GM21786 (cell line): ENCODE results near the gene ZNF628.

Experiments used
- ATAC-seq: cut with Tn5 transposase; IDR thresholded peaks from one replicate; pipeline ENCODE4 v1.9.1; 2021; ENCODE audit not compliant: unreplicated experiment

The ZNF628 gene

GRCh38 chr19:55449469-55449868, 26.9 kb upstream of the ZNF628 start:
- no peak for ATAC-seq

DNA sequence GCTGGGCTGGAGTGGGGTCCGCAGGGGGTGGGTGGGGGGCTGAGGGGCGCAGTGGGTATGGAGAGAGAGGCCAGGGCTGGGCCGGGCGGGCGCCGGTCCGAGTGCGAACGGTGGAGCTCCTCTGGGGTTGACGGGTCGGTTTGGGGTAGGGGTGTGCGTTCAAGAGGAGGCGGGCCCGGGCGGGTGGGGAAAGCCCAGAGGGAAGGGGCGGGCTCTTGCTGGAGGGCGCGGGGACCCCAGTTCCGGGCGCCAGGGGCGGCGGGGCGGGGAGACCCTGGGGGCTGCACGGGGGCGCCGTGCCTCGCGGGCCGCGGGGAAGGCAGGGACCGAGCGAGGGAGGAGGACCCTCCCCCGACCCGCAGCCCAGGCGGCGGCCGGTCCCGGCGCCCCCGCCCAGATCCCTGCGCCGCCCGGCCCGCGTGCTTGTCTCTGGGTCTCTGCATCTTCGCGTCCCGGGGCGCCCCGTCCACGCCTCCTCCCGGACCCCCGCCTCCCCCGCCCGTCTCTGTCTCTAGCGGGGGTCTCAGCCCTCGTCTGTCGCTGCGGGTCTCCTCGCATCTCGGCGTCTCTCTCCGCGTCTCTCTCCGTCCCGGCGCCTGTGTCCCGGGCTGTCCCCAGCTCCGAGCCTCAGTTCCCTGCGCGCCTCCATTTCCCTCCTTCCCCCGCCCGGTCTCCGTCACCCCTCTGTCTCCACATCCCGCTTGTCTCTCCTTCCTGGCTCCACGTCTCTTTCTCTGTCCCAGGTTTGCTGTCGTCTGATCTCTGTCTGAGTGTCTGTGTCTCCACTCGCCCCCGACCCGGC, 25.1 kb upstream of the ZNF628 start:
- no peak for ATAC-seq

DNA sequence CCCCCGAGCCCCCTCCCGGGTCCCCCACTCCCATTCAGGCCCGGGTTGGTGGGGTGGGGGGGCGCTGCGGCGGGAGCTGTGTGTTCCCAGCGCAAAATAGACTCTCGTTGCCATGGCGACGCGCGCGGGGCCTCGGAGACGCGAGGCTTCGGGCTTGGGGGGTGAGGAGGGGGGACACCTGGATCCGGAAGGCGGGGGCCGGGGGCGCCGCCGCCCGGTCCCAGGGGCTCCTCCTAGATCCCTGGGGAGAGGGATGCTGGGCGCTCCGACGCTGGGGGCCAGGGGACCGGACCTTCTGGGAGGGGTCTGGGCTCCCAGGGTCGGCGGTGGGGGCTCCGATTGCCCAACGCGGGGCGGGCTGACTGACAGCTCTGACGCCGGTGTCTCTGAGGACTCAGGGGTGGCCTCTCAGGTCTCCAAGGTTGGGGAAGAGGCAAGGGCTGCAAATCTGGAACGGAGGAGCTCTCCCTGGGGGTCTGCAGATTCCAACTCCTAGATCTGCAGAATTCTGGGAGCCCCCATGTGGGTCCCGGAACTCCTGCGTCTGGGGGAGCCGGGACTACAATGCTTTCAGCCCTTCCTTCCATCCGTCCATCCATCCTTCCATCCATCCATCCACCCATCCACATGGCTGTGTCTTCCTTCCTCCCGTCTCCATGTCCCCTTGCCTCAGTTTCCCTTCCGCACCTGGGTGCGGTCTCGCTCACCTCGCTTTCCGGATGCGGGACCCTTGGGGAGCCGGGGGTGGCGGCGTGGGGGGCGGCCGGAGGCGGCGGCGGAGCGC, 24.3 kb upstream of the ZNF628 start:
- ATAC-seq: no peak

GRCh38 chr19:55452749-55453346, 23.6 kb upstream of the ZNF628 start:
- ATAC-seq: no peak

- no peak for ATAC-seq
Observed at GRCh38 chr19:55453511-55454260, 22.7 kb upstream of the ZNF628 start.

DNA sequence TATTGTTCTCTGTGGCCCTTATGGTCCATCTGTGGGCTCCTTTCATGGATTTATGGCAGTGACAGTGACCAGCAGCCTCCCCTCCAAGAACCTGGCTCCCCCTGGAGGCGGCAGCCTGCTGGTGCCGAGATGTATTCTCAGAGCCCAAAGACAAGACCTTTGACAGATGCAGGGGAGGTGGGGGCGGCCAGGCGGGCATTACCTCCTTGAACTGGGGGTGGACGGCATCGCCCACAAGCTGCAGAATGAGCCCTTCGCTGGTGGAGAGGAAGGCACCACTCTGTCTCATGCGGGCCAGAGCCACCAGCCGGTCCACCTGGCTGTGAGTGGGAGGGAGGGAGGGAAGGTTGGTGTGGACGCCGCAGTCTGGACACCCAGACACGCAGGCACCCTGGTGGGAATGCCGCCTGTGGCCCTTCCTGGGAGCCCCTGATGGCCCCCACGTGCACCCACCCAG, 21.6 kb upstream of the ZNF628 start:
- no peak for ATAC-seq

- no peak for ATAC-seq
Observed at GRCh38 chr19:55455576-55456235, 20.7 kb upstream of the ZNF628 start.

DNA sequence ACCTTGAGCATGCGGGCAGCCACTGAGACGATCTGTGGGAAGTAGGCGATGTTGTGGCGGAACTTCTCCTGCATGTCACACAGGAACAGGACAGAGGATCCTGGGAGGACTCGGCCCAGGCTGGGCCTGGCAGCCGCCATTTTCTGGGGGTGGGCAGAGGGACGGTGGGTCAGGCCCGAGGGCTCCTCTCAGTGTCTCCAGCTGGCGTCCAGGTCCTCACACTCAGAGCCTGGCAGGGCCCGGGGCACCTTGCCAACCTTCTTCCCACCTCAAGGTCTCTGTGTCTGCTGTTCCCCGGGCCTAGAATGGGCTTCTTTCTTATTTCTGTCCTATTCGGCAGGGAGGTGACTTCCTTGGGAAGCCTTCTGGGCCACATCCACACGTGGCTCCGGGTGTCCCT, 20.1 kb upstream of the ZNF628 start:
- ATAC-seq: no peak

DNA sequence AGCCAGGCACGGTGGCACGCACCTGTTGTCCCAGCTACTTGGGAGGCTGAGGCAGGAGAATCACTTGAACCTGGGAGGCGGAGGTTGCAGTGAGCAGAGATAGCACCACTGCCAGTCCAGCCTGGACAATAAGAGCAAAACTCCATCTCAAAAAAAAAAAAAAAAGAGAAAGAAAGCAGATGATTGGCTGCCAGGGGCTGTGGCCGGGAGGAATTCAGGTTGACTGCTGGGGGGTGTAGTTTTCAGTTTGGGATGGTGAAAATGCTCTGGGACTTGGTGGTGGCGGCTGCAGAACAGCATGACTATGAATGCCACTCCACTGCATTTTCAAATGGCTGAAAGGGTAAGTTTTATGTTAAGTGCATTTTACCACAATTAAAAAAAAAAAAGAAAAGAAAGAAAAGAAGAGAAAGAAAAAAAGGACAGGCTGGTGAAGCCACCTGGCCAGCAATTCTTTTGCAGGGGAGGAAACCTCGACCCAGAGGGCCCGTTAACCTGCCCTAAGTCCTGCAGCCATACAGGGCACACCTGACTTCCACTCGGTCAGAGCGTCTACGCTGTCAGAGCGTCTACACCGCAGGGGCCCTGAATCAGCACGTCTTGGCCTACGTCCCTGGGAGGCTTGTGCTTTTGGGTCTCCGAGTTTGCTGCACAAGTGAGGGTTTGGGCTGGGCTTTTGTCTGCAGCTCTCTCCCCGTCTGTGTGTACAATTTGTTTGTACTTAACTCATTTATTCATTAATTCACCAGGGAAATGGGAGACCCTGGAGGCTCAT, 18.5 kb upstream of the ZNF628 start:
- ATAC-seq: no peak

DNA sequence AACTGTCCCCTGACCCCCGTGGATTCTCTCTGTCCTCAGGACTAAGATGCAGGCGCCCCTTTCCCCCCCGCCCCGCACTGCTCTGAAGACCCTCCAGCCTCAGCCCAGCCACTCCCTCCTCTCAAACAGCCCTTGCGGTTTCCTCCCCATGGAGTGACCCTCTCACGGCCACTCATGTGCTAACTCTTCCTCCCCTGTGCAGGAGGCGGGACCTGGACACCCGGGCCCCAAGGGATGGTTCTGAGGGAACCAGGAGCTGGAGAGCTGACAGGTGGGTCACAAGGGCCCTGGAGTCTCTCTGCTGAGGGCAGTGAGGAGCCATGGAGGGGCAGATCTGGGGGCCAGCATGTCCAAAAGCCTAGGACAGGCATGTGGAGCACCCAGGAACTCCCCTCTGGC, 16.9 kb upstream of the ZNF628 start:
- ATAC-seq: no peak

- no peak for ATAC-seq
Observed at GRCh38 chr19:55459950-55460657, 16.3 kb upstream of the ZNF628 start.

DNA sequence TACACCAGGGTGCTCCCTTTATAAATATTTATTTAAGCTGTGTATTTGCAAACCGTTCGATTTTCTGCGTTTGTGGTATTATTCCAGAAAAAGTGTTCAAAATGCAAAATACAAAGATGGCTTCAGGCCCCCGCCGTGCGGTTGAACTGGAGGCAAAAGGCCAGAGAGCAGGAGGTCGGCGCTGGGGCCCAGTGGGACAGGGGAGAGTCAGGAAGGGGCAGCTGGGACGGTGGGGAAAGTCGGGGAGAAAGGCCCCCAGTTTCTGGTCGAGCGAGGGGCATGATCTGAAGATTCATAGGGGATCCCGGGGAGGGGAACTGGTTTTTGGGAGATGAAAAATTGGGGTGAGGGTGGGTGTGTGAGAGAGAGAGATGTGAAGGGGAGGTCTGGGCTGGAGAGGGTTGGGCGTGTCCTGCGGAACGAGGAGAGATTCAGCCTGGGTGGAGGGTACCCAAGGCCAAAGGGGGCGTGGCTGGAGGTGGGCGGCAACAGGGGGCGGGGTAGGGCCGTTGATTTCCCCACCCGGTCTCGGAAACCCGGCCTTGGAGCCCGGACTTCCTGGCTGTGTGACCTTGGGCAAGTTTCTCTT, 15.7 kb upstream of the ZNF628 start:
- ATAC-seq: no peak

GRCh38 chr19:55461259-55461973, 15.0 kb upstream of the ZNF628 start, which contains the start of gene ISOC2:
ISOC2 (minus strand) TSS chr19:55461642; CDS start chr19:55456486, 5,156 bp downstream.
- peak; percentile 93 for ATAC-seq

- ATAC-seq: no peak
Observed at GRCh38 chr19:55461974-55462626, 14.3 kb upstream of the ZNF628 start.

DNA sequence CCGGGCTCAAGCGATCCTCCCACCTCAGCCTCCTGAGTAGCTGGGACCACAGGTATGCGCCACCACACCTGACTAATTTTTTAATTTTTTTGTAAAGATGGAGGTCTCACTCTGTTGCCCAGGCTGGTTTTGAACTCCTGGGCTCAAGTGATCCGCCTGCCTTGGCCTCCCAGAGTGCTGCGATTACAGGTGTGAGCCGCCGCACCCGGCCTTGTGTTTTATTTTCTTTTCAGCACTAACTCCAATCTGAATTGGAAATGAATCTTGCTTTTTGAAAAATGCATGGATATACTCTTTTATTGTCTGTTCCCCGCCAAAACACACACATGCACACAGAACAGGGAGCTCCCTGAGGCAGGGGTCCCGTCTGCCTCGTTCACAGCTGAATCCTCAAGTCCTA, 13.7 kb upstream of the ZNF628 start:
- no peak for ATAC-seq

GRCh38 chr19:55463583-55464031, 12.8 kb upstream of the ZNF628 start:
- no peak for ATAC-seq

DNA sequence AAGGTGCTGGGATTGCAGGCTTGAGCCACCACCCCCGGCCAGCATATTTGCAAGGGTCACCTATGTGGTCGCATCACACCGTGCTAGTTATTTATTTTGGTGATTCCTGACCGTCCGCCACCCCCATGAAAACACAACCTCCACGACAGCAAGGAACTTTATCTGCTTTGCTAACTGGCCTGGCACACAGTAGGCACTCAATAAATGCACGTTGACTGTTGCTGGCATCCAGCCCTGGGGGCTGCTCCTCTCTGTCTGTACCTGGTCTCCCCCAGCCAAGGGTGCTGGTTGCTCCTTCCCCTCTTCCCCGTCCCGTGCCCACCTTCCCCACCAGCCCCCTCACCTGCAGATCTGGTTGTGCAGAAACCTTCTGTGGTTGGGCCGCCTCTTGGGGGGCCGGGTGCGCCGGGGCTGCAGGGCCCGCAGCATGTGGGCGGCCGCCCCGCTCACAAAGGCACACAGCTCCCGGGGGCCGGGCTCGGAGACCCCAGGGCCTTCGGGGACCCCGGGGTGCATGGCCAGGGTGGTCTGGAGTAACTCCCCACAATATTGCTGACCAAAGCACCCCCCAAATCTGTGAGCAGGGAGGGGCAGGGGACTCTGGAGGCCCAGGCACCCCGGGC, 12.3 kb upstream of the ZNF628 start:
- no peak for ATAC-seq
